T follicular helper cell (primary cell): ENCODE measurements around the gene SHROOM3.

Source experiments
- DNase-seq: peaks from one replicate; pipeline ENCODE4 v3.0.0-alpha.2; 2020; ENCODE audit warnings: low read depth

SHROOM3 gene

GRCh38 chr4:76543378-76543777, 108.3 kb downstream of the SHROOM3 start:
- no peak for DNase-seq

GRCh38 chr4:76544725-76545124, 109.7 kb downstream of the SHROOM3 start:
- DNase-seq = no peak

- no peak for DNase-seq
Measured at GRCh38 chr4:76545226-76545884, 110.3 kb downstream of the SHROOM3 start.

GRCh38 chr4:76546327-76546726, 111.3 kb downstream of the SHROOM3 start:
- DNase-seq = no peak

- no peak for DNase-seq
Measured at GRCh38 chr4:76546759-76547742, 112.0 kb downstream of the SHROOM3 start.

- no peak for DNase-seq
Measured at GRCh38 chr4:76548704-76549103, 113.7 kb downstream of the SHROOM3 start.

GRCh38 chr4:76549765-76550164, 114.7 kb downstream of the SHROOM3 start:
- DNase-seq = no peak

- DNase-seq = no peak
Measured at GRCh38 chr4:76550966-76551780, 116.1 kb downstream of the SHROOM3 start.

GRCh38 chr4:76554630-76555029, 119.6 kb downstream of the SHROOM3 start:
- no peak for DNase-seq

- no peak for DNase-seq
Measured at GRCh38 chr4:76556452-76556851, 121.4 kb downstream of the SHROOM3 start.

GRCh38 chr4:76558396-76559235, 123.6 kb downstream of the SHROOM3 start:
- DNase-seq = no peak

- no peak for DNase-seq
Measured at GRCh38 chr4:76559236-76560071, 124.4 kb downstream of the SHROOM3 start.

GRCh38 chr4:76562161-76562560, 127.1 kb downstream of the SHROOM3 start:
- DNase-seq = no peak

- no peak for DNase-seq
Measured at GRCh38 chr4:76562836-76563453, 127.9 kb downstream of the SHROOM3 start.

GRCh38 chr4:76563454-76564122, 128.6 kb downstream of the SHROOM3 start:
- no peak for DNase-seq

- DNase-seq = no peak
Measured at GRCh38 chr4:76564123-76564915, 129.3 kb downstream of the SHROOM3 start.

- no peak for DNase-seq
Measured at GRCh38 chr4:76568262-76568661, 133.2 kb downstream of the SHROOM3 start.

- no peak for DNase-seq
Measured at GRCh38 chr4:76569225-76569624, 134.2 kb downstream of the SHROOM3 start.

GRCh38 chr4:76569706-76570105, 134.7 kb downstream of the SHROOM3 start:
- DNase-seq = no peak
